Hepatocyte (in vitro differentiated cells): ENCODE measurements around the gene TAAR8. TPM values are rescaled to one million over a fixed set of nuclear protein-coding genes. Genes with fewer than 3 reads are reported as not detected.

Experiments used
- DNase-seq: peaks from one replicate; pipeline ENCODE4 v3.0.0-alpha.2; 2016; ENCODE audit warnings: low spot score
- H2AFZ ChIP-seq: fragments of 200-600 bp; sonication (generic); 2 replicates; pipeline ENCODE4 v1.6.0; 2016; ENCODE audit warnings: antibody characterized with exemption, mild to moderate bottlenecking
- H3K27ac ChIP-seq: fragments of 200-600 bp; sonication (generic); 2 replicates; pipeline ENCODE4 v1.5.1; 2016; ENCODE audit warnings: mild to moderate bottlenecking
- H3K27me3 ChIP-seq: fragments of 200-600 bp; sonication (generic); 2 replicates; pipeline ENCODE4 v1.6.1; 2016
- H3K36me3 ChIP-seq: fragments of 200-600 bp; sonication (generic); replicated peaks from 2 replicates; pipeline ENCODE4 v1.5.1; 2016; ENCODE audit warnings: low read depth; ENCODE audit not compliant: insufficient read depth
- H3K4me1 ChIP-seq: fragments of 200-600 bp; sonication (generic); 2 replicates; pipeline ENCODE4 v1.5.1; 2016; ENCODE audit warnings: mild to moderate bottlenecking, moderate library complexity; ENCODE audit not compliant: insufficient read depth
- H3K4me2 ChIP-seq: fragments of 200-600 bp; sonication (generic); 2 replicates; pipeline ENCODE4 v1.6.0; 2016
- H3K4me3 ChIP-seq: fragments of 200-600 bp; sonication (generic); 2 replicates; pipeline ENCODE4 v1.5.1; 2016; ENCODE audit warnings: mild to moderate bottlenecking
- H3K79me2 ChIP-seq: fragments of 200-600 bp; sonication (generic); 2 replicates; pipeline ENCODE4 v1.6.0; 2017; ENCODE audit warnings: mild to moderate bottlenecking
- H3K9me2 ChIP-seq: fragments of 200-600 bp; sonication (generic); replicated peaks from 2 replicates; pipeline ENCODE4 v1.6.0; 2017; ENCODE audit warnings: mild to moderate bottlenecking; ENCODE audit not compliant: insufficient read depth
- H3K9me3 ChIP-seq: fragments of 200-600 bp; sonication (generic); 2 replicates; pipeline ENCODE4 v1.5.1; 2016; ENCODE audit warnings: low read depth, mild to moderate bottlenecking
- H4K20me1 ChIP-seq: fragments of 200-600 bp; sonication (generic); 2 replicates; pipeline ENCODE4 v1.6.0; 2016; ENCODE audit warnings: mild to moderate bottlenecking; ENCODE audit not compliant: insufficient read depth, poor library complexity, severe bottlenecking
- CTCF ChIP-seq: fragments of 200-600 bp; sonication (generic); IDR thresholded peaks from 2 replicates; pipeline ENCODE4 v1.5.1; 2016; ENCODE audit warnings: antibody characterized with exemption, mild to moderate bottlenecking; ENCODE audit not compliant: poor library complexity
- EZH2 ChIP-seq: fragments of 200-600 bp; sonication (generic); IDR thresholded peaks from 2 replicates; pipeline ENCODE4 v1.6.1; 2016; ENCODE audit warnings: antibody characterized with exemption, mild to moderate bottlenecking, borderline replicate concordance
- EZH2phosphoT487 ChIP-seq: fragments of 200-600 bp; sonication (generic); IDR thresholded peaks from one replicate; pipeline ENCODE4 v1.6.1; 2018; ENCODE audit warnings: antibody characterized with exemption, mild to moderate bottlenecking, low read depth, moderate library complexity; ENCODE audit not compliant: unreplicated experiment, severe bottlenecking
- WGBS: methylation state at CpG from one replicate; pipeline ENCODE4 v1.1.6; 2016; ENCODE audit warnings: low lambda C conversion rate; ENCODE audit errors: missing lambda C conversion rate; 5-methylcytosine and 5-hydroxymethylcytosine counted together
- polyA plus RNA-seq: library from polyadenylated mRNA; unstranded; fragments of >200 nt; fragmentation: Nextera tagmentation; extraction: Ambion mirVana; gene quantifications from 2 replicates; pipeline ENCODE4 v1.2.1, GENCODE V29; 2016
- total RNA-seq: library from RNA; depleted of rRNA; stranded (reverse); fragments of >200 nt; gene quantifications from 2 replicates; pipeline ENCODE4 v1.2.3, GENCODE V29; 2014

Gene TAAR8
- total and polyA plus RNA-seq, 2 experiments from 2014 or later: not detected

- H3K4me2 ChIP-seq: no peak overlapping the region
- H3K27ac ChIP-seq: no peak overlapping the region
- 89% methylated on average over 6 of the region's 6 CpGs for WGBS
- H3K27me3 ChIP-seq: no peaks in the 10 kb centered on the region
- TF ChIP-seq CTCF: no peak
- TF ChIP-seq EZH2phosphoT487: no peak
- TF ChIP-seq EZH2: no peak
- H4K20me1 ChIP-seq: no peaks in the 10 kb centered on the region
- no peak for DNase-seq
- H3K9me2 ChIP-seq: no peaks in the 10 kb centered on the region
- H3K4me3 ChIP-seq: no peak overlapping the region
- H2AFZ ChIP-seq: no peak overlapping the region
- no peaks in the 10 kb centered on the region for H3K4me1 ChIP-seq
- H3K79me2 ChIP-seq: no peaks in the 10 kb centered on the region
- H3K9me3 ChIP-seq: no peaks in the 10 kb centered on the region
- no peaks in the 10 kb centered on the region for H3K36me3 ChIP-seq
Measured at GRCh38 chr6:132566404-132566803, 13.9 kb downstream of the TAAR8 start.

- Histone ChIP-seq H3K79me2 (no peaks in the 10 kb centered on the region), H3K36me3 (no peaks in the 10 kb centered on the region), H3K9me3 (no peaks in the 10 kb centered on the region), H3K4me3 (no peak overlapping the region), H2AFZ (no peak overlapping the region), H3K4me2 (no peak overlapping the region), H4K20me1 (no peaks in the 10 kb centered on the region), H3K27ac (no peak overlapping the region), H3K4me1 (no peaks in the 10 kb centered on the region), H3K9me2 (no peaks in the 10 kb centered on the region), H3K27me3 (no peaks in the 10 kb centered on the region)
- WGBS: 82% methylated on average over 1 of the region's 1 CpG
- DNase-seq: no peak
- no peak for TF ChIP-seq EZH2phosphoT487
Measured at GRCh38 chr6:132567566-132567965, 15.1 kb downstream of the TAAR8 start.

GRCh38 chr6:132568611-132569010 lies 16.1 kb downstream of the TAAR8 start:
- 64% methylated on average over 6 of the region's 6 CpGs for WGBS

GRCh38 chr6:132569170-132569569 lies 16.7 kb downstream of the TAAR8 start:
- Histone ChIP-seq H3K27me3 (no peaks in the 10 kb centered on the region), H3K27ac (no peak overlapping the region), H3K4me2 (no peak overlapping the region), H3K4me3 (no peak overlapping the region), H3K79me2 (no peaks in the 10 kb centered on the region), H3K9me2 (no peaks in the 10 kb centered on the region), H3K9me3 (no peaks in the 10 kb centered on the region), H3K36me3 (no peaks in the 10 kb centered on the region), H3K4me1 (no peaks in the 10 kb centered on the region), H4K20me1 (no peaks in the 10 kb centered on the region), H2AFZ (no peak overlapping the region)
- 55% methylated on average over 4 of the region's 4 CpGs for WGBS
- TF ChIP-seq EZH2phosphoT487: no peak
- TF ChIP-seq EZH2: no peak
- TF ChIP-seq CTCF: no peak
- no peak for DNase-seq

More at GRCh38 chr6:132568611-132569010, 16.1 kb downstream of the TAAR8 start:
- no peaks in the 10 kb centered on the region for H3K27me3 ChIP-seq
- H2AFZ ChIP-seq: no peak overlapping the region
- no peak overlapping the region for H3K27ac ChIP-seq
- H3K36me3 ChIP-seq: no peaks in the 10 kb centered on the region
- no peaks in the 10 kb centered on the region for H3K79me2 ChIP-seq
- H3K4me2 ChIP-seq: no peak overlapping the region
- H3K9me2 ChIP-seq: no peaks in the 10 kb centered on the region
- no peaks in the 10 kb centered on the region for H3K4me1 ChIP-seq
- no peaks in the 10 kb centered on the region for H3K9me3 ChIP-seq
- no peak for DNase-seq
- no peak for TF ChIP-seq CTCF
- TF ChIP-seq EZH2phosphoT487: no peak
- no peak for TF ChIP-seq EZH2
- H4K20me1 ChIP-seq: no peaks in the 10 kb centered on the region
- H3K4me3 ChIP-seq: no peak overlapping the region
